PC-3 (cell line): ENCODE data around the gene HOXB13. TPM values are rescaled to one million over a fixed set of nuclear protein-coding genes. Genes with fewer than 3 reads are reported as not detected.

Experiments
- ATAC-seq: fragments of 200-7000 bp; cut with Tn5 transposase; 2 replicates; pipeline ENCODE4 v1.9.1; 2020; ENCODE audit warnings: mild to moderate bottlenecking, moderate library complexity
- BruUV-seq: library from RNA; stranded (reverse); fragments of 400-500 nt; replicated peaks from 2 replicates; lab custom pipeline; 2021; lab: Mats Ljungman, UMichigan
- CTCF ChIA-PET: fragments of 300-600 bp; sonication (Branson Sonifier 250); formaldehyde crosslinking; loops from one replicate; lab custom pipeline; 2022; ENCODE audit warnings: antibody characterized with exemption; lab: Charles Lee
- POLR2A ChIA-PET: fragments of 300-600 bp; sonication (Branson Sonifier 250); formaldehyde crosslinking; loops from one replicate; lab custom pipeline; 2022; ENCODE audit warnings: antibody characterized with exemption; ENCODE audit not compliant: unreplicated experiment; lab: Charles Lee
- DNase-seq: peaks from one replicate; pipeline ENCODE4 v3.0.0-alpha.2; 2015
- H2AFZ ChIP-seq: fragments of 300-600 bp; sonication (generic); 2 replicates; pipeline ENCODE4 v1.6.0; 2016; ENCODE audit warnings: antibody characterized with exemption, low read length
- H3F3A ChIP-seq: fragments of 300-600 bp; sonication (generic); one replicate; pipeline ENCODE4 v1.6.0; 2017; ENCODE audit warnings: antibody characterized with exemption, low read length, control low read depth, mild to moderate bottlenecking; ENCODE audit not compliant: unreplicated experiment
- H3K27ac ChIP-seq: fragments of 300-600 bp; sonication (generic); 2 replicates; pipeline ENCODE4 v1.5.1; 2016; ENCODE audit warnings: mild to moderate bottlenecking, low read length
- H3K27me3 ChIP-seq: fragments of 300-600 bp; sonication (generic); 2 replicates; pipeline ENCODE4 v1.6.1; 2016; ENCODE audit warnings: low read length, mixed read lengths
- H3K36me3 ChIP-seq: fragments of 300-600 bp; sonication (generic); 2 replicates; pipeline ENCODE4 v1.6.1; 2016; ENCODE audit warnings: low read depth, mixed run types, low read length, mixed read lengths
- H3K4me1 ChIP-seq: fragments of 300-600 bp; sonication (generic); 2 replicates; pipeline ENCODE4 v1.5.1; 2016; ENCODE audit warnings: low read length; ENCODE audit not compliant: insufficient read depth
- H3K4me2 ChIP-seq: fragments of 300-600 bp; sonication (generic); 2 replicates; pipeline ENCODE4 v1.6.0; 2016; ENCODE audit warnings: low read length
- H3K4me3 ChIP-seq: fragments of 300-600 bp; sonication (generic); 2 replicates; pipeline ENCODE4 v1.5.1; 2016; ENCODE audit warnings: mild to moderate bottlenecking, low read length, mixed read lengths
- H3K79me2 ChIP-seq: fragments of 300-600 bp; sonication (generic); 2 replicates; pipeline ENCODE4 v1.6.1; 2017; ENCODE audit warnings: low read length, mixed read lengths
- H3K9ac ChIP-seq: fragments of 300-600 bp; sonication (generic); 2 replicates; pipeline ENCODE4 v1.6.0; 2016; ENCODE audit warnings: mild to moderate bottlenecking, low read length
- H3K9me2 ChIP-seq: fragments of 300-600 bp; sonication (generic); replicated peaks from 2 replicates; pipeline ENCODE4 v1.6.1; 2016; ENCODE audit warnings: mixed run types, low read length, mixed read lengths
- H3K9me3 ChIP-seq: fragments of 300-600 bp; sonication (generic); 2 replicates; pipeline ENCODE4 v1.6.1; 2016; ENCODE audit warnings: low read length, mixed read lengths
- H4K20me1 ChIP-seq: fragments of 300-600 bp; sonication (generic); 2 replicates; pipeline ENCODE4 v1.6.1; 2016; ENCODE audit warnings: low read length, mixed read lengths
- EZH2 ChIP-seq: fragments of 300-600 bp; sonication (generic); IDR thresholded peaks from one replicate; pipeline ENCODE4 v1.6.1; 2017; ENCODE audit warnings: antibody characterized with exemption, mild to moderate bottlenecking, low read length; ENCODE audit not compliant: unreplicated experiment
- EZH2phosphoT487 ChIP-seq: fragments of 300-600 bp; sonication (generic); IDR thresholded peaks from 2 replicates; pipeline ENCODE4 v1.6.1; 2018; ENCODE audit warnings: mild to moderate bottlenecking, antibody characterized with exemption, low read length, borderline replicate concordance
- intact Hi-C: fragments of 100-400 bp; cut with micrococcal nuclease; formaldehyde crosslinking; loops from 2 replicates; pipeline ENCODE4 v1.9.0; 2023
- total RNA-seq: library from RNA; depleted of rRNA; stranded (reverse); fragments of >200 nt; gene quantifications from 2 replicates; pipeline ENCODE4 v1.2.3, GENCODE V29; 2014
- TF ChIP-seq, protein P1 (sequence below): fragments of 300-600 bp; sonication (generic); conservative IDR thresholded peaks from 2 replicates; pipeline ENCODE4 v1.5.1; 2017; ENCODE audit warnings: antibody characterized with exemption, low read depth, mild to moderate bottlenecking, low read length

Gene HOXB13
- total RNA-seq, 1 experiment from 2014 or later, result 80.8 TPM

DNA sequence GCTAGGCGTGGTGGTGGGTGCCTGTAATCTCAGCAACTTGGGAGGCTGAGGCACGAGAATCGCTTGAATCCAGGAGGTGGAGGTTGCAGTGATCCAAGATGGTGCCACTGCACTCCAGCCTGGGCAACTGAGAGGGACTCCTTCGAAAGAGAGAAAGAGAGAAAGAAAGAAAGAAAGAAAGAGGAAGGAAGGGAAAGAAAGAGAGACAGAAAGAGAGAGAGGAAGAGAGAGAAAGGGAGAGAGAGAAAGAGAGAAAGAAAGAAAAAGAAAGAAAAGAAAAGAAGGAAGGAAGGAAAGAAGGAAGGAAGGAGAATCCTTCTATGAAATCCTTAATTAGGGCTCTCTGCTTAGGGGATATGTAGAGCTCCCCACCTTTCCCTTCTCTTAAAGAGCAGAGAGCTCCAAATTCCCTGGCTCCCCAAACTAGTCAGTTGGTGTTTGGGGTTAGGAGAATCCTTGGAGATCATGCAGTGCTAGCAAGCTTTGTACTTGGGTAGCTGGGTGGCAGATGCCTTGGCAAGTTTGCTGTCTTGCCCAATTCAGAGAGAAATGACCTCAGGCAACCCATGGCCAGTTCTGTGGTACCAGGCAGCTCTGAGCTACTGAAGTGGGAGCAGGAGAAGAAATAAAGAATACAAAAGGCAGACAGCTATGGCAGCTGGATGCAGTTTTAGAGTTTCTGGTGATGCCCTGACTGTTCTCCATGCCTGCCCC, 8.9 kb upstream of the HOXB13 start:
- Histone ChIP-seq H2AFZ (no peak overlapping the region), H3K4me1 (peaks cover 62% of the 10 kb centered on the region), H3K79me2 (peaks cover 90% of the 10 kb centered on the region), H3K9me2 (no peaks in the 10 kb centered on the region), H4K20me1 (no peaks in the 10 kb centered on the region), H3K4me3 (peak overlapping the region; percentile 66; the same call in 1 of the 2 replicates), H3K27ac (peak overlapping the region; percentile 61), H3K9me3 (no peaks in the 10 kb centered on the region), H3K4me2 (peak overlapping the region; percentile 92), H3F3A (no peaks in the 10 kb centered on the region), H3K36me3 (no peaks in the 10 kb centered on the region), H3K27me3 (no peaks in the 10 kb centered on the region), H3K9ac (no peak overlapping the region)
- TF ChIP-seq, protein P1, sequence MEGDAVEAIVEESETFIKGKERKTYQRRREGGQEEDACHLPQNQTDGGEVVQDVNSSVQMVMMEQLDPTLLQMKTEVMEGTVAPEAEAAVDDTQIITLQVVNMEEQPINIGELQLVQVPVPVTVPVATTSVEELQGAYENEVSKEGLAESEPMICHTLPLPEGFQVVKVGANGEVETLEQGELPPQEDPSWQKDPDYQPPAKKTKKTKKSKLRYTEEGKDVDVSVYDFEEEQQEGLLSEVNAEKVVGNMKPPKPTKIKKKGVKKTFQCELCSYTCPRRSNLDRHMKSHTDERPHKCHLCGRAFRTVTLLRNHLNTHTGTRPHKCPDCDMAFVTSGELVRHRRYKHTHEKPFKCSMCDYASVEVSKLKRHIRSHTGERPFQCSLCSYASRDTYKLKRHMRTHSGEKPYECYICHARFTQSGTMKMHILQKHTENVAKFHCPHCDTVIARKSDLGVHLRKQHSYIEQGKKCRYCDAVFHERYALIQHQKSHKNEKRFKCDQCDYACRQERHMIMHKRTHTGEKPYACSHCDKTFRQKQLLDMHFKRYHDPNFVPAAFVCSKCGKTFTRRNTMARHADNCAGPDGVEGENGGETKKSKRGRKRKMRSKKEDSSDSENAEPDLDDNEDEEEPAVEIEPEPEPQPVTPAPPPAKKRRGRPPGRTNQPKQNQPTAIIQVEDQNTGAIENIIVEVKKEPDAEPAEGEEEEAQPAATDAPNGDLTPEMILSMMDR, result no peak
- TF ChIP-seq EZH2, result no peak
- no peak for TF ChIP-seq EZH2phosphoT487
- peak; percentile 40 for DNase-seq
- BruUV-seq, result no TSS peak
- CTCF ChIA-PET, result interaction anchor here (0.5 to 1.9 kb wide), 8 partner anchors 9 to 147 kb away, joined by 3 to 14 read pairs (median 4); partner anchors contain the start of genes HOXB13 and PRAC2
- intact Hi-C loops, result loop anchor here (1.0 to 5.0 kb wide), 3 partner anchors 9 to 55 kb away; no protein-coding TSS in a partner anchor
- ATAC-seq, result no peak
- POLR2A ChIA-PET, result interaction anchor here (0.6 to 1.8 kb wide), 7 partner anchors 9 to 969 kb away, joined by 3 to 10 read pairs (median 5); partner anchors contain the start of genes HOXB13 and PRAC2

DNA sequence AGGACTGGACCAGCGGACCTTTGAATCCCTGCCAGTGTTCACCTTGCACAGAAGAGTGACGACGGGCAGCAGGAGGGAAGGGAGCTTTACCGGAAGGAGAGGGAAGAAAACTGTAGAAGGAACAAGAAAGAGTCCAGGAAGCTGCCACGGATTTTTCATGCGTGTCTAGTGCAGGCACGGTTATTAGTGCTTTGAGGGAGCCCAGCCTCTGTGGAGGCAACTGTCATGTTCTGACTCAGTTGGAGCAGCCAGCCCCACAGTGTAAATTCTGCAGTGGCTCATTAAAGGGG, 6.5 kb upstream of the HOXB13 start:
- peak; percentile 70 for DNase-seq
- no peaks in the 10 kb centered on the region for H3K36me3 ChIP-seq
- H3K4me2 ChIP-seq, result peak overlapping the region; percentile 85
- peak overlapping the region; percentile 65 for H3K4me3 ChIP-seq
- H3K27me3 ChIP-seq, result no peaks in the 10 kb centered on the region
- peak overlapping the region; percentile 89 for H2AFZ ChIP-seq
- ChIA-PET POLR2A (interaction anchor here (0.6 to 1.6 kb wide), 4 partner anchors 9 to 15 kb away, joined by 5 to 6 read pairs (median 6); partner anchors contain the start of gene PRAC1), CTCF (interaction anchor here (0.8 to 1.6 kb wide), 3 partner anchors 11 to 57 kb away, joined by 4 to 5 read pairs (median 4); no protein-coding TSS in a partner anchor)
- no peaks in the 10 kb centered on the region for H3K9me2 ChIP-seq
- peak overlapping the region; percentile 79 for H3K9ac ChIP-seq
- H3F3A ChIP-seq, result no peaks in the 10 kb centered on the region
- BruUV-seq, result no TSS peak
- H3K79me2 ChIP-seq, result peaks cover 80% of the 10 kb centered on the region
- H4K20me1 ChIP-seq, result no peaks in the 10 kb centered on the region
- no peaks in the 10 kb centered on the region for H3K9me3 ChIP-seq
- TF ChIP-seq, protein P1, result no peak
- TF ChIP-seq EZH2 (no peak), EZH2phosphoT487 (no peak)
- peak overlapping the region; percentile 56 for H3K27ac ChIP-seq
- peaks cover 77% of the 10 kb centered on the region for H3K4me1 ChIP-seq
- intact Hi-C loops, result loop anchor here (5.0 kb wide), 1 partner anchor 57 kb away; no protein-coding TSS in a partner anchor
- ATAC-seq, result peak; percentile 7
